Left lung (tissue), 10 donors: ENCODE results near the gene UBC. TPM values are rescaled to one million over a fixed set of nuclear protein-coding genes. Genes with fewer than 3 reads are reported as not detected.

ENCODE experiments used
- ATAC-seq: fragments of 200-7000 bp; cut with Tn5 transposase; one replicate; pipeline ENCODE4 v1.9.1; 2020; ENCODE audit warnings: moderate library complexity
- DNase-seq, 4 donors: peaks; one replicate each; pipeline ENCODE4 v3.0.0-alpha.2; 2013 to 2020
- H3K27ac ChIP-seq, 2 donors: fragments of 200-600 bp; sonication (generic) in 1 of 2; one replicate each; pipeline versions ENCODE4 v1.5.0 to v1.8.0; 2020 to 2021
- H3K27me3 ChIP-seq, 2 donors: fragments of 200-600 bp; sonication (generic) in 1 of 2; one replicate each; pipeline versions ENCODE4 v1.5.0 to v1.8.0; 2020 to 2021
- H3K36me3 ChIP-seq, 2 donors: fragments of 200-600 bp; sonication (generic) in 1 of 2; one replicate each; pipeline versions ENCODE4 v1.5.0 to v1.8.0; 2020 to 2021
- H3K4me1 ChIP-seq, 2 donors: fragments of 200-600 bp; one replicate each; pipeline ENCODE4 v1.8.0; 2021
- H3K4me3 ChIP-seq, 2 donors: fragments of 200-600 bp; sonication (generic) in 1 of 2; one replicate each; pipeline versions ENCODE4 v1.5.0 to v1.8.0; 2020 to 2021; ENCODE audit warnings: mild to moderate bottlenecking in 1 of 2
- H3K9me3 ChIP-seq, 2 donors: fragments of 200-600 bp; sonication (generic) in 1 of 2; one replicate each; pipeline versions ENCODE4 v1.5.0 to v1.8.0; 2020 to 2021
- intact Hi-C, 2 donors: fragments of 100-400 bp; cut with DNase I; formaldehyde crosslinking; loops; one replicate each; pipeline versions ENCODE4 v1.11.2 to v1.14.2; 2022
- polyA plus RNA-seq, 6 donors: library from polyadenylated mRNA; unstranded; fragments of 120-200 nt; gene quantifications; one replicate each; pipeline ENCODE4 v1.2.1, GENCODE V29; 2013; ENCODE audit not compliant: insufficient read length in 6 of 6
- total RNA-seq, 2 donors: library from RNA; stranded (reverse); fragmentation: NEBNext Ultra II Directional; extraction: Animal tissue kit (Norgen Biotek cat#: 25700); gene quantifications; one replicate each; pipeline ENCODE4 v1.2.1, GENCODE V29; 2021
- TF ChIP-seq, protein P1 (sequence below), 2 donors: fragments of 200-600 bp; sonication (generic) in 1 of 2; IDR thresholded peaks; one replicate each; pipeline versions ENCODE4 v1.5.0 to v1.8.0; 2021; ENCODE audit warnings: antibody characterized with exemption in 2 of 2
- donor health status: DM: no; HTN: yes; CAD: no.
- donor health status: DM: no; HTN: no; CAD: no.

Gene UBC
- total and polyA plus RNA-seq, 8 donors, result 701 to 1,167 (median 908) TPM

GRCh38 chr12:124917841-124918621 lies 3.6 kb upstream of the UBC start:
- intact Hi-C loops, result no loop called here
- H3K36me3 ChIP-seq, result peaks cover 0 to 8% of the 10 kb centered on the region in 2 donors
- no peaks in the 10 kb centered on the region for H3K9me3 ChIP-seq
- H3K27ac ChIP-seq, result peak overlapping the region; percentile 99
- TF ChIP-seq, protein P1, sequence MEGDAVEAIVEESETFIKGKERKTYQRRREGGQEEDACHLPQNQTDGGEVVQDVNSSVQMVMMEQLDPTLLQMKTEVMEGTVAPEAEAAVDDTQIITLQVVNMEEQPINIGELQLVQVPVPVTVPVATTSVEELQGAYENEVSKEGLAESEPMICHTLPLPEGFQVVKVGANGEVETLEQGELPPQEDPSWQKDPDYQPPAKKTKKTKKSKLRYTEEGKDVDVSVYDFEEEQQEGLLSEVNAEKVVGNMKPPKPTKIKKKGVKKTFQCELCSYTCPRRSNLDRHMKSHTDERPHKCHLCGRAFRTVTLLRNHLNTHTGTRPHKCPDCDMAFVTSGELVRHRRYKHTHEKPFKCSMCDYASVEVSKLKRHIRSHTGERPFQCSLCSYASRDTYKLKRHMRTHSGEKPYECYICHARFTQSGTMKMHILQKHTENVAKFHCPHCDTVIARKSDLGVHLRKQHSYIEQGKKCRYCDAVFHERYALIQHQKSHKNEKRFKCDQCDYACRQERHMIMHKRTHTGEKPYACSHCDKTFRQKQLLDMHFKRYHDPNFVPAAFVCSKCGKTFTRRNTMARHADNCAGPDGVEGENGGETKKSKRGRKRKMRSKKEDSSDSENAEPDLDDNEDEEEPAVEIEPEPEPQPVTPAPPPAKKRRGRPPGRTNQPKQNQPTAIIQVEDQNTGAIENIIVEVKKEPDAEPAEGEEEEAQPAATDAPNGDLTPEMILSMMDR (IDR thresholded peaks at IDR 0.05), result no peak
- DNase-seq (no peak), ATAC-seq (no peak)
- peaks cover 29 to 69% of the 10 kb centered on the region in 2 donors for H3K4me1 ChIP-seq
- no peaks in the 10 kb centered on the region for H3K27me3 ChIP-seq
- peak overlapping the region; percentile 18 to 83 for H3K4me3 ChIP-seq

- ATAC-seq, result peak; percentile 75
- TF ChIP-seq, protein P1 (IDR thresholded peaks at IDR 0.05), result no peak
- peak; percentile 97 to 99 (median 98) for DNase-seq
- H3K4me1 ChIP-seq, result peaks cover 32 to 73% of the 10 kb centered on the region in 2 donors
- peak overlapping the region; percentile 99 for H3K27ac ChIP-seq
- intact Hi-C loops, result no loop called here
- peaks cover 0 to 15% of the 10 kb centered on the region in 2 donors for H3K36me3 ChIP-seq
- no peaks in the 10 kb centered on the region for H3K9me3 ChIP-seq
- H3K27me3 ChIP-seq, result no peaks in the 10 kb centered on the region
- H3K4me3 ChIP-seq, result peak overlapping the region; percentile 18 to 83
These were observed 2.8 kb upstream of the UBC start for GRCh38 chr12:124917135-124917840.

GRCh38 chr12:124916374-124917134 lies 2.1 kb upstream of the UBC start:
- intact Hi-C loops, result no loop called here
- H3K36me3 ChIP-seq, result peaks cover 0 to 19% of the 10 kb centered on the region in 2 donors
- H3K9me3 ChIP-seq, result no peaks in the 10 kb centered on the region
- peaks cover 33 to 68% of the 10 kb centered on the region in 2 donors for H3K4me1 ChIP-seq
- peak overlapping the region in 1 of 2 donors; percentile 83 for H3K4me3 ChIP-seq
- TF ChIP-seq, protein P1 (IDR thresholded peaks at IDR 0.05), result no peak
- H3K27me3 ChIP-seq, result no peaks in the 10 kb centered on the region
- DNase-seq (peak in 1 of 4 donors; percentile 79), ATAC-seq (peak; percentile 44)
- peak overlapping the region; percentile 99 for H3K27ac ChIP-seq

DNA sequence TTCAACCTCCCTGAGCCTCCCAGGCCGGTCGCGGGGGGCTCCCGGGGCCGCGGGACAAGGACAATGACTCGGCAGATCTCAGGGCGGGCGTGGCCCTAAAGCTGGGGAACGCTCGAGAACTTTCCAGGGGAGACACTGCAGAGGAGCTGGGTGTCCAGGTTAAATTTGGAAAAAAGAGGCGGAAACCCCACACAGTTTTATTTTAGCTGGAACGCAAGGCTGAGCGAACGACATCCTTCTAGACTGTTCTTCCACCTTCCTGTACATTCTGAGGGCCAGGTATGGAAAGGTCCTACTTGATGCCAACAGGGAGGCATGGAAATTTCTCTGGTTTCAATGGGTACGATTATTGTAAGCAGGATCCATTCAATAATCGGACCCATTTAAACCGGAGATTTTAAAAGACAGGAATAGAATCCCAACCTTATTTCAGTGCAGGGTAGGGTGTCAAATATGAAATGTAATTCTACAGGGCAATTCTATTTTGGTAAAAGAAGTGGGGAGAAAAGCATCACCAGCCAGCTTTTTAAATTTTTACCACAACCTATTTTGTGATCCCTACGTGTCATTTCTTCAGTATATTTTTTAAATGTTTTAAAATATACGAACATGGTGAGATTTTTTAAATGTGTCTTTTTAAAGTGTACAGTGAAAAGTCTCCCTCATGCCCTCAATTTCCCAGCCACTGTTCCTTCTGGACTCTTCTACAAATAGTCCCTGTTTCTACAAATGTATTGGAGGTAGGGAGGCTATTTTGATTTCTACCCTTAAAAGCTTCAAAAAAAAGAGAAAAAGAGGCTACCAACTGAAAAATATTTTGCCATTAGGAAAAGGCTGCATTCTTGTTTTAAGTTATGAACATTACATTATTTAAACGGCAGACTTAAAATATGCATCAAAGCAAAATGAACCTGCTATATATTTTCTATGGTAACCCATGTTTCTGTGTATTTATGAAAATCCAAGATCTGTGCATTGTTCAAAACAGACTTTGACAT lies 1.1 kb upstream of the UBC start:
- Histone ChIP-seq H3K27ac (peak overlapping the region; percentile 99), H3K4me3 (peak overlapping the region; percentile 83 to 85), H3K9me3 (no peaks in the 10 kb centered on the region), H3K27me3 (no peaks in the 10 kb centered on the region), H3K36me3 (peaks cover 0 to 29% of the 10 kb centered on the region in 2 donors), H3K4me1 (peaks cover 43 to 68% of the 10 kb centered on the region in 2 donors)
- DNase-seq (peak in 2 of 4 donors; percentile 77 to 88), ATAC-seq (peak; percentile 1)
- TF ChIP-seq, protein P1 (IDR thresholded peaks at IDR 0.05), result no peak
- intact Hi-C loops, result no loop called here
